ENCODE data around the gene KRTAP8-1. TPM values are rescaled to one million over a fixed set of nuclear protein-coding genes. Genes with fewer than 3 reads are reported as not detected.

Gene KRTAP8-1, protein sequence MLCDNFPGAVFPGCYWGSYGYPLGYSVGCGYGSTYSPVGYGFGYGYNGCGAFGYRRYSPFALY
- total RNA-seq (not detected), polyA plus RNA-seq (not detected), total RNA-seq (0 reads per million in 6 experiments)

DNA sequence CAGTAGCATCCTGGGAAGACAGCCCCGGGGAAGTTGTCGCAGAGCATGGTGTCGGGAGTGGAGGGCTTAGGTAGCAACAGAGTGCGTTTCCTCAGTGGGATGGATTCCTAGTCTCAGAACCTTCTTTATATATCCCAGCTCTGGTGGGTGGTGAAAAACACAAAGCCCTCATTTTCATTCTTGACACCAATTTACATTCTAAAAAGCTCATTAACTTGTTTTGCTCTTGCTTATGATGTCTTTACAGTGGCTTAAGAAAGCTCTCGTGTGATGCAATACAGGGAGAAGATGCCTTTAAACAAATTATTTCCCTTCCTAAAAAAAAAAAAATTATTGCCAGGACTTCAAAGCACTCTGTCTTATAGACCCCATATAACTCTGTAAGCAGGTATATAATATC lies at the start of gene KRTAP8-1:
Gene KRTAP8-1, minus strand, starts transcription at position 101 of the 400 bp plus-strand sequence. Its CDS starts 54 bp downstream, at position 47.
- Mint-ChIP-seq H3K27ac (no peak within 1 kb of the TSS), H3K4me3 (no peak within 1 kb of the TSS), H3K36me3 (no peaks in the 10 kb centered on the region), H3K27me3 (peaks cover 5 to 39% (median 13%) of the 10 kb centered on the region in 5 donors), H3K9me3 (no peaks in the 10 kb centered on the region), H3K4me1 (no peaks in the 10 kb centered on the region)
- no peak for ATAC-seq
- no peak for DNase-seq
- POLR2A ChIA-PET, result no interaction called here

DNA sequence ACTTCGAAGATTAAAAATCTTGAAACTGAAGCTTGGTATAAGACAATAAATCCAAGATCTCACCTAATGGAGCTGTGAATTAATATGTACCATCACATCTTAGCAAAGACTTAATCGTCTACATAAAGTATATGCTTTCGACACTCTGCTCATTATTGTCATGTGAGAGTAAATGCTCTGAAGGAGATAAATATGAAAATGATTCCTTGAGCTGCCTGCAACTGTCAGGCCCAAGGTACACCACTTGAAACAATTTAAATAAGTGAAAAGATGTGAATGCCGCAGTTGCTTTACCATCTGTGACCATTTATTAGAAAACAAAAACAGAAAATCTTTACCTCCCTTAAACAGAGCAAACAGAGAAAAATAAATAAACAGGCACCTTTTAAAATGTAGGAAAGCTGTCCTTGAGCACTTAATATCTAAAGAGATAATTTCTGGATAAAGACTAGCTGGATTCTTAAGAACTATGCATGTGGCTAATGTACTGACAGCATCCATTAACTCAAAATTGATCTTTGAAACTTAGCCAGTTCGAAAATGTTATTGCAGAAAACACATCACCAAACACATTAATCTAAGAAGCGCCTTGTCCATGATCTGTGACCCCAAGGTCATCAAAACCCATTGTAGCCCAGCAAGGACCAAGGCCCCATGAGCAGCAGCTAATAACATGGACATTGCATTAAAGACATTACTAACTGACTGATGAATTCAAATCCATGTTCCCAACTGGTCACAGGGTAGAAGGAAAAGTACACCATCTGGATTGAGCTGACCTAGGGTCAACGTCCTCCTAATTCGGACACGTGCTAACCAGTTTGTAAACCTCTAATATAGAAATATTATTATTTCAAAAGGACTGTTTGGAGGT lies 34.8 kb upstream of the KRTAP8-1 start:
- H3K4me3 Mint-ChIP-seq, result no peak overlapping the region
- H3K27me3 Mint-ChIP-seq, result peaks cover 1 to 27% (median 5%) of the 10 kb centered on the region in 5 donors
- ATAC-seq (no peak), DNase-seq (no peak)
- H3K9me3 Mint-ChIP-seq, result peaks cover 0 to 2% (median 0%) of the 10 kb centered on the region in 9 donors
- no peaks in the 10 kb centered on the region for H3K4me1 Mint-ChIP-seq
- no peak overlapping the region for H3K27ac Mint-ChIP-seq
- no peaks in the 10 kb centered on the region for H3K36me3 Mint-ChIP-seq
- POLR2A ChIA-PET, result no interaction called here

DNA sequence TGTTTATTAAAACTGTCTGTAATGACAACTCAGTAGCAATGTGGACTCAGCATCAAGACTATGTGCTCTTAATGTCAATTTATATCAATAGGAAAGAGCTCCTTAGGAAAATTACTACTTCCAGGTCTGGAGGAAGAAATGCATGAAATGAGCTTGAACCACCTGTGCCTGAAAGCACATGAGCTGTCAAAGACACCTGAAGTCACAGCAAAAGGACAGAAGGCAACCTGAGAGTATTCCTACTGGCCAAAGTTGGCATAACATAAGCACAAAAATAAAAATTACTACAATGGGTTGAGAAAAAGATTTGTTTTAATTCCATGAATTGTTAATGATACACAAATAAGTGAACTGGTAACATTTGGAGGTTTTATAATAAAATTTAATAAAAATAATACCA lies 29.9 kb upstream of the KRTAP8-1 start:
- Mint-ChIP-seq H3K27ac (no peak overlapping the region), H3K9me3 (peaks cover 0 to 4% (median 0%) of the 10 kb centered on the region in 9 donors), H3K4me3 (no peak overlapping the region), H3K4me1 (no peaks in the 10 kb centered on the region), H3K27me3 (peaks cover 1 to 31% (median 6%) of the 10 kb centered on the region in 5 donors), H3K36me3 (peaks cover 0 to 5% (median 0%) of the 10 kb centered on the region in 3 donors)
- POLR2A ChIA-PET, result no interaction called here
- ATAC-seq (no peak), DNase-seq (no peak)

DNA sequence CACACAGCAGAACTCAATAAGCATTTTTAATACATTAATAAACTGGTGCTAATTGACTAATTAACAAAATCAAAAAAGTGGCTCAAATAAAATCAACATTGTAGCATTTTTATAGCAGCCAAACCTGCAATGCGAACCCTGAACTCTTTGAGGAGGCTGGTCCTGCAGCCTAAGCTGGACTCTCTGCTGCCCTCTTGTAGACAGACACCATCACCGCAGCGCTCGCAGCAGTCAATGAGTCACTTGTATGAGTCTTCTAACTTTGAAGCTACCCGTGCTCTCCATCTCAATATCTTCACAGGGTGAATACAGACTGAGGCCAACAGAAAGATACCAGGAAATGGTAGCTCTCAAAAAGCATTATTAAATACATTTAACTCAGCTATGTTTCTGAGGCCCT lies 26.2 kb upstream of the KRTAP8-1 start:
- no peak for ATAC-seq
- H3K4me3 Mint-ChIP-seq, result no peak overlapping the region
- POLR2A ChIA-PET, result no interaction called here

DNA sequence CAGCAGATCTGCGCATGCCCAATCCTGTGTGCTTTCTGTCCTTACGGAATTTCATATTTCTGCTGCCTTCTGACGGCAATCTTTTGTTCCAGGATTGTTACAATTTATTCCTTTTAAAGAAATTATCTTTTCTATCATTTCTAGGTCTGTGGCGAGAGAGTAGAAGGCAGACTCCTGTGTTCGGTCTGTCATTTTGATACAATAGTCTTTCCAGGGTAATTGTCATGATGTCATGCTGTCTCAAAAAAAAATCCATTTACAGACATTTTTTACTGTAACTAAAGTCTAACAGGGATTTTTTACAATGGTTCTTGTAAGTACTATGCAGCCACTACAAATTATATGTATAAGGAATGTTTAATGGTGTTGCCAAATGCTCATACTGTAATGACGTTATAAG lies 25.5 kb upstream of the KRTAP8-1 start:
- DNase-seq, result no peak
- Mint-ChIP-seq H3K36me3 (peaks cover 0 to 5% (median 0%) of the 10 kb centered on the region in 3 donors), H3K4me3 (no peak overlapping the region)

More for the DNA sequence above, 26.2 kb upstream of the KRTAP8-1 start:
- H3K9me3 Mint-ChIP-seq, result peaks cover 0 to 8% (median 0%) of the 10 kb centered on the region in 9 donors
- DNase-seq, result no peak
- peaks cover 4 to 23% (median 7%) of the 10 kb centered on the region in 5 donors for H3K27me3 Mint-ChIP-seq
- peaks cover 0 to 5% (median 0%) of the 10 kb centered on the region in 3 donors for H3K36me3 Mint-ChIP-seq
- no peaks in the 10 kb centered on the region for H3K4me1 Mint-ChIP-seq
- H3K27ac Mint-ChIP-seq, result no peak overlapping the region

DNA sequence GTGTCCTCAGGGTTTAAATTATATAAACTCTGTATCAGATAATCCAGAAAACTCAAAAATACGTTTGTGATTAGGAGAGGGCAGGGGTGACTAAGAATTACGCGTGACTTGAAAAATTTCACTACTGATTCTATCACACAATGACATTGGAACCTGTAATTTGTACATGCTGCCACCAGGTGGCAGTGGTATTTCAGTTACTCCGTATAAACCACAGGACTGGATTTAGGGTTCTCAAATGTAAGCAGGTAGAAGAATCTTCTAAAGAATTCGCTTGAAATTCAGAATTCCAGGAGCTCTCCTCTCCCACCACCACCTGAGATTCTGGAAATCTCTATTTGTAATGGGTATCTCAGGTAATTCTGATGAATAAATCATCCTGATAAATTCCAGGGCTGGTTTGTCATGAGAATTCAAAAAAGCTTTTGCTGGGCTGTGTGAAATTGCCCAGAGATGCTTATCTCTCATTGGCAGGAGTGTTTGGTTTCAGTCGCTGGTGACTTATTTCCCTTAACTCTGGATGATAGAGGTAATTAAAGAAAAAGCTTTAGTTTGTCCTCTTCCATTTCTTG lies 18.2 kb upstream of the KRTAP8-1 start:
- H3K27me3 Mint-ChIP-seq, result peaks cover 4 to 20% (median 12%) of the 10 kb centered on the region in 5 donors
- H3K4me3 Mint-ChIP-seq, result no peak overlapping the region
- H3K36me3 Mint-ChIP-seq, result no peaks in the 10 kb centered on the region
- H3K27ac Mint-ChIP-seq, result no peak overlapping the region
- peaks cover 0 to 4% (median 1%) of the 10 kb centered on the region in 9 donors for H3K9me3 Mint-ChIP-seq
- no peaks in the 10 kb centered on the region for H3K4me1 Mint-ChIP-seq
- peak in 9 of 10 donors; percentile 3 to 65 (median 25) for DNase-seq
- no peak for ATAC-seq
- POLR2A ChIA-PET, result no interaction called here

More for the DNA sequence above, 25.5 kb upstream of the KRTAP8-1 start:
- H3K4me1 Mint-ChIP-seq, result no peaks in the 10 kb centered on the region
- H3K27ac Mint-ChIP-seq, result no peak overlapping the region
- POLR2A ChIA-PET, result no interaction called here
- H3K9me3 Mint-ChIP-seq, result peaks cover 0 to 8% (median 0%) of the 10 kb centered on the region in 9 donors
- peaks cover 6 to 17% (median 10%) of the 10 kb centered on the region in 5 donors for H3K27me3 Mint-ChIP-seq
- ATAC-seq, result no peak

DNA sequence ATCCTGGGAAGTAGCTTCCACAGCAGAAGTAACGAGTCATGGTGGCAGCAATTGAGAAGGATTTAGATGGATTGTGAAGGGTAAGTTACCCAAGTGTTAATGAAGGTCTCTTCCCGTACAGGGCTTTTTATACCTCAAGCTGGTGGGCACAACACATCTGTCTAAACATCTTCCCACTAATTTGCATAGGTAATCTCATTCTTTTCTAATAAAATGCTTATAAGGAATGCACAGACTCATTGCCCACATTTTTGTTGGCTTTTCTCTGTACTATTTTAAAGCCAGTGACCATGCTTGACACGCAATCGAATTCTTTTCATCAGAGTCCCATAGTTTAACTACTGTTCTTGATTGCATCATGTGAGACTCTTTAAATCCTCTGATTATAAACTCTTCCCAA lies 16.6 kb upstream of the KRTAP8-1 start, which contains the start of gene KRTAP7-1:
Gene KRTAP7-1, minus strand, starts transcription at position 101 of the 400 bp plus-strand sequence. Its CDS starts 61 bp downstream, at position 40.
- POLR2A ChIA-PET, result no interaction called here
- Mint-ChIP-seq H3K27me3 (peaks cover 6 to 20% (median 12%) of the 10 kb centered on the region in 5 donors), H3K4me1 (no peaks in the 10 kb centered on the region), H3K36me3 (no peaks in the 10 kb centered on the region), H3K4me3 (no peak within 1 kb of the TSS), H3K27ac (no peak within 1 kb of the TSS), H3K9me3 (peaks cover 0 to 4% (median 1%) of the 10 kb centered on the region in 9 donors)
- DNase-seq (no peak), ATAC-seq (no peak)

DNA sequence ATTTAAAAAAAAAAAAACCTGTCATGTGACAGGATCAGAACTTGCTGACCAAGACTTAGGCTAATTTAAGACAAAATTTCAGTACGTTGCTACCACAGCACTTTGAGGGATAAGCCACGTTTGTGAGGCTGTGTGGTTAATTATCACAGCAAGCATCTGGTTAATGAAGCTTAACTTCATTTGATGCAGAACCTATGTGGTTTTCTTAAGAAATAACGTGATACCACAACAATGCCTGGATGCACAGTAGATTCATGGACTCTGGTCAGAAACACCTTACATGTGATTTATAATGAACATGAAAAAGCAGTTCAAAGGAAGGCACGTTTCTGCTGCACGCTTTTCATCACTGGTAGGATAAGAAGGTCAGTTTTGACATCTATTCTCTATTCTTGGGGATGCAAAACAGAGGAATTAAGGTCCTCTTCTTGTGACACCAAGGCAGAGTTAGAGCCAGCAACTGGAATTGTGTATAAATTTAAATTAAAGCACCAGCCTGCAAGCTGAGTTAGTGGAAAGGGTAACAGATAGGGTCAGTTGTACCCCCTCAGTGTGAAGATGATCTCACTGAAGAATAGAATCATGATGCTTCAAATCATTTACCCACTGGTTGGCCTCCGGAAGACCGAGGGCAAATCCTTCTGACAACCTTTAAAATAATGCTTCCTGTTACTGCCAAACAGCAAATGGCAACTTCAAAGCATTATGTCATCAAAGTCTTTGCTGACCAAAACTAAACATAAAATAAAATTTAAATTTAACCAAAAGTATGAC lies 6.0 kb upstream of the KRTAP8-1 start:
- peaks cover 0 to 3% (median 1%) of the 10 kb centered on the region in 4 donors for H3K4me1 Mint-ChIP-seq
- H3K36me3 Mint-ChIP-seq, result no peaks in the 10 kb centered on the region
- ATAC-seq (no peak), DNase-seq (no peak)
- H3K9me3 Mint-ChIP-seq, result no peaks in the 10 kb centered on the region
- peaks cover 2 to 22% (median 10%) of the 10 kb centered on the region in 5 donors for H3K27me3 Mint-ChIP-seq
- POLR2A ChIA-PET, result no interaction called here
- H3K27ac Mint-ChIP-seq, result no peak overlapping the region
- no peak overlapping the region for H3K4me3 Mint-ChIP-seq

DNA sequence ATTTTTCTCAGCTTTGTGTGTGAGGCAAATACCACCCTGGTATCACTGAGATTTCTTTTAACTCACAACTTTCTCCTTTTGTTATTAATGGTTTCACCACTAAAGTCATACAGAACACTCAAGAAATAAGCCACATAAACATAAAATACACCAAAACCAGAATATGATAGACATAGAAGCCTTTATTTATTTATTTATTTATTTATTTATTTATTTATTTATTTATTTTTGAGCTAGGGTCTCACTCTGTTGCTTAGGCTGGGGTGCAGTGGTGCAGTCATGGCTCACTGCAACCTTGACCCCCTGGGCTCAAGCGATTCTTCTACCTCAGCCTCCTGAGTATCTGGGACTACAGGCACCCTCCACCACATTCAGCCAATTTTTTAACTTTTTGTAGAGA lies 12.5 kb downstream of the KRTAP8-1 start:
- peaks cover 0 to 9% (median 0%) of the 10 kb centered on the region in 5 donors for H3K27me3 Mint-ChIP-seq
- no peaks in the 10 kb centered on the region for H3K4me1 Mint-ChIP-seq
- no peak overlapping the region for H3K27ac Mint-ChIP-seq
- H3K36me3 Mint-ChIP-seq, result no peaks in the 10 kb centered on the region
- DNase-seq (no peak), ATAC-seq (no peak)
- H3K4me3 Mint-ChIP-seq, result no peak overlapping the region
- H3K9me3 Mint-ChIP-seq, result peaks cover 0 to 3% (median 0%) of the 10 kb centered on the region in 9 donors
- POLR2A ChIA-PET, result no interaction called here

DNA sequence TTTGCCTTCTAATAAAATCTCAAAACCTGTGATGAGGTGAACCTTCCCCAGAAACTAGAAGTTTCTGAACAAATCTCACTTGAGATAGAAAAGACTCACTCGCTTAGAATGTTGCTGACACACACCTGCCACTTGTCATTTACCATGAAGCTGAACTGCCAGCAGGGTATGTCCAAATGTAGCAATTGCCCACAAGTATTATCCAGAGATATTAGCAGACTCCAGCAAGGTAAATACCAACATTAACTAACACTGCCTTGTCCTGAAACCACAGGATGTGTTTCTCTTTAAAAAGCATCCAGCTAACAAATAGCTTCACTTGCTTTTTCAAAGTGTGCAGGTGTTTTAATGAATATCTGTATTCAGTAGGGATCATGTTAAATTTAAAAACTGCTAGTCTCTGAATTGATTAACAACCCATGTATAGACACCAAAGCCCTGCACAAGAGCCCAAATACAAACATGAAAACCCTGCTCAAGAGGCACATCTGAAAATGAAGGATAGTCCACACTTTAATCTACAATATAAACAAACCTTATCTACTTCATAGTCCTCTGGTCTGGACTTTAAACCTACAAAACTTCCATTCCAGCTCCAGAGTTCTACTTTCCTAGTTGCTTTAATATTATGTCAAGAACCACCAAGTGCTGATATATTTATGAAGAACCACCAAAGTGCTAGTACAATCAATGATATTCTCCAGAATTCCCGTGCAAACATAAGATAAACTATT lies 19.3 kb downstream of the KRTAP8-1 start:
- H3K9me3 Mint-ChIP-seq, result peaks cover 0 to 2% (median 0%) of the 10 kb centered on the region in 9 donors
- peaks cover 0 to 22% (median 5%) of the 10 kb centered on the region in 5 donors for H3K27me3 Mint-ChIP-seq
- ATAC-seq, result no peak
- no peaks in the 10 kb centered on the region for H3K4me1 Mint-ChIP-seq
- POLR2A ChIA-PET, result no interaction called here
- no peak for DNase-seq
- no peaks in the 10 kb centered on the region for H3K36me3 Mint-ChIP-seq
- no peak overlapping the region for H3K4me3 Mint-ChIP-seq
- no peak overlapping the region for H3K27ac Mint-ChIP-seq

DNA sequence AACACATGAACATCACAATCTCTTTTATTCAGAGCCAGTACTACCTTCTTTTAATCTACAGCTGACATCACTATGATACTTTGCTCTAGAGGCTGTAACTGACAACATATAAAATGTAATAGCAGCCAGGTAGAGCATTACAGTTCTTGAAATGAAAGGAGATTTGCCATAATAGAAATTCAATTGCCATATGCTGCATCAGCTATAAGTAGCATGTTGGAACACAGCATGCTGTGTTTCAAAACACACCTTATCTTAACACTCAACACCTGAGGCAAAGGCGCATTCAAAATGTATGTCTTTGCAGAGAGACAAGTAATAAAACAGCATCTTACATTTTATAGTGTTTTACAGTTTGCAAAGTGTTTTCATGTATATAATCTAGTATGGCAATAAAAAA lies 33.8 kb downstream of the KRTAP8-1 start:
- POLR2A ChIA-PET, result no interaction called here
- ATAC-seq, result no peak
- Mint-ChIP-seq H3K27me3 (peaks cover 0 to 14% (median 4%) of the 10 kb centered on the region in 5 donors), H3K36me3 (no peaks in the 10 kb centered on the region), H3K9me3 (peaks cover 0 to 2% (median 0%) of the 10 kb centered on the region in 9 donors), H3K27ac (no peak overlapping the region), H3K4me3 (no peak overlapping the region), H3K4me1 (no peaks in the 10 kb centered on the region)
- no peak for DNase-seq
